HEK293 (cell line): ENCODE results near the gene FADD.

Source experiments
- ZBTB17 ChIP-seq: fragments of 450-650 bp; formaldehyde crosslinking; IDR thresholded peaks from 2 replicates; pipeline ENCODE4 v1.5.1; 2016; ENCODE audit warnings: missing biosample characterization, missing genetic modification characterization
- ZNF302 ChIP-seq: fragments of 450-650 bp; formaldehyde crosslinking; IDR thresholded peaks from 2 replicates; pipeline ENCODE4 v1.5.1; 2016; ENCODE audit warnings: missing biosample characterization, missing genetic modification characterization, low read depth
- TF ChIP-seq, protein P1 (sequence below): fragments of 450-650 bp; formaldehyde crosslinking; IDR thresholded peaks from 2 replicates; pipeline ENCODE4 v1.5.0; 2017; ENCODE audit warnings: missing biosample characterization, missing genetic modification characterization, borderline replicate concordance
- TF ChIP-seq, protein P2 (sequence below): fragments of 450-650 bp; formaldehyde crosslinking; IDR thresholded peaks from 2 replicates; pipeline ENCODE4 v1.5.1; 2016; ENCODE audit warnings: missing biosample characterization, missing genetic modification characterization, low read depth

DNA sequence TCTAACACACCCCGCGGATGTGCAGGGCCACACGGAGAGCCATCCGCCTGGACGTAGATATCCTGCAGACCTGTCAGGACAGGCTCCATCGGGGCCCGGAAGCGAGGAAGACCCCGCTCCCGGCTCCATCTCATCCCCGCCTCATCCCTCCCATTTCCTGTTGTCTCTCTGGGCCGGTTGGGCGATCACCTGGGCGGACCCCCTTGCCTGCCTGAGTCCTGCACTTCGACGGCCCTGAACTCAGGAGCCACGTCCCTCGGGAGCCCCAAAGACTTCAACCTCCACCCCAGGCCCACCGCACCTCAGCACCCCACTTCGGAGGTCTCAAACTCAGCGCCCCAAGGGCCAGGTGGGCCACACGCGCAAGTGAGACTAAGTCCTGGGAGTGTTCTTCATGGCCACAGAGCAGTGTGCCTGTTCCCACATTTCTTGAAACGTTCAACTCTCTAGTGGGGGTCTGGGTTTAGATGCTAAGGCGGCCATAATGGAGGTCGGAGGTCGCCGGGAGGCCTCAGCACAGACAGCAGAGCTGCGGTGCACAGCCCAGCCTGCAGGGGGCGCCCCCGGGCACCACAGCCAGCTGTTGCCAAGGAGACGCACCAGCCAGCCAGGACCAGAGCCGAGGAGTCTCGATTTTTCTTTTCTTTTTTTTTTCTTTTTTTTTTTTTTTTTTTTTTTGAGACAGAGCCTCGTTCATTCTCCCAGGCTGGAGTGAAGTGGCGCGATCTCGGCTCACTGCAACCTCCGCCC lies 26.0 kb upstream of the FADD start:
- TF ChIP-seq, protein P1, sequence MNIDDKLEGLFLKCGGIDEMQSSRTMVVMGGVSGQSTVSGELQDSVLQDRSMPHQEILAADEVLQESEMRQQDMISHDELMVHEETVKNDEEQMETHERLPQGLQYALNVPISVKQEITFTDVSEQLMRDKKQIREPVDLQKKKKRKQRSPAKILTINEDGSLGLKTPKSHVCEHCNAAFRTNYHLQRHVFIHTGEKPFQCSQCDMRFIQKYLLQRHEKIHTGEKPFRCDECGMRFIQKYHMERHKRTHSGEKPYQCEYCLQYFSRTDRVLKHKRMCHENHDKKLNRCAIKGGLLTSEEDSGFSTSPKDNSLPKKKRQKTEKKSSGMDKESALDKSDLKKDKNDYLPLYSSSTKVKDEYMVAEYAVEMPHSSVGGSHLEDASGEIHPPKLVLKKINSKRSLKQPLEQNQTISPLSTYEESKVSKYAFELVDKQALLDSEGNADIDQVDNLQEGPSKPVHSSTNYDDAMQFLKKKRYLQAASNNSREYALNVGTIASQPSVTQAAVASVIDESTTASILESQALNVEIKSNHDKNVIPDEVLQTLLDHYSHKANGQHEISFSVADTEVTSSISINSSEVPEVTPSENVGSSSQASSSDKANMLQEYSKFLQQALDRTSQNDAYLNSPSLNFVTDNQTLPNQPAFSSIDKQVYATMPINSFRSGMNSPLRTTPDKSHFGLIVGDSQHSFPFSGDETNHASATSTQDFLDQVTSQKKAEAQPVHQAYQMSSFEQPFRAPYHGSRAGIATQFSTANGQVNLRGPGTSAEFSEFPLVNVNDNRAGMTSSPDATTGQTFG (tag by site-specific recombination), result no peak
- TF ChIP-seq ZBTB17 (tag by site-specific recombination) (no peak), ZNF302 (tag by site-specific recombination) (no peak)
- TF ChIP-seq, protein P2, sequence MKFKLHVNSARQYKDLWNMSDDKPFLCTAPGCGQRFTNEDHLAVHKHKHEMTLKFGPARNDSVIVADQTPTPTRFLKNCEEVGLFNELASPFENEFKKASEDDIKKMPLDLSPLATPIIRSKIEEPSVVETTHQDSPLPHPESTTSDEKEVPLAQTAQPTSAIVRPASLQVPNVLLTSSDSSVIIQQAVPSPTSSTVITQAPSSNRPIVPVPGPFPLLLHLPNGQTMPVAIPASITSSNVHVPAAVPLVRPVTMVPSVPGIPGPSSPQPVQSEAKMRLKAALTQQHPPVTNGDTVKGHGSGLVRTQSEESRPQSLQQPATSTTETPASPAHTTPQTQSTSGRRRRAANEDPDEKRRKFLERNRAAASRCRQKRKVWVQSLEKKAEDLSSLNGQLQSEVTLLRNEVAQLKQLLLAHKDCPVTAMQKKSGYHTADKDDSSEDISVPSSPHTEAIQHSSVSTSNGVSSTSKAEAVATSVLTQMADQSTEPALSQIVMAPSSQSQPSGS, result no peak
